HepG2 (cell line): ENCODE measurements around the gene MASP1. TPM values are rescaled to one million over a fixed set of nuclear protein-coding genes. Genes with fewer than 3 reads are reported as not detected.
A peak's percentile ranks its signal among the peaks of the same experiment; 100 is the strongest.

Experiments
- ATAD3A ChIP-seq: sonication (generic); formaldehyde crosslinking; IDR thresholded peaks from 2 replicates; pipeline ENCODE4 v1.4.0; 2020; ENCODE audit warnings: missing genetic modification reagents
- BATF2 ChIP-seq: sonication (generic); formaldehyde crosslinking; IDR thresholded peaks from 2 replicates; pipeline ENCODE4 v1.8.0; 2022; ENCODE audit warnings: mild to moderate bottlenecking, missing genetic modification reagents, moderate library complexity
- CHCHD3 ChIP-seq: sonication (generic); formaldehyde crosslinking; IDR thresholded peaks from 2 replicates; pipeline ENCODE4 v1.8.0; 2022; ENCODE audit warnings: mild to moderate bottlenecking, missing genetic modification reagents, moderate library complexity
- CHD4 ChIP-seq: fragments of 200-600 bp; sonication (generic); IDR thresholded peaks from 2 replicates; pipeline ENCODE4 v1.7.0; 2017; ENCODE audit warnings: mild to moderate bottlenecking, low read length, borderline replicate concordance
- CREB1 ChIP-seq, 2 experiments: fragments of 450-650 bp in 1 of 2; IDR thresholded peaks; 2 replicates each; pipeline ENCODE4 v1.6.1; 2016 to 2017; ENCODE audit warnings: control low read depth in 1 of 2, mild to moderate bottlenecking in 1 of 2, missing compliant biosample characterization in 1 of 2, missing genetic modification characterization in 1 of 2
- GABPA ChIP-seq, 2 experiments: IDR thresholded peaks; 2 replicates each; pipeline ENCODE4 v1.6.1; 2011 to 2016; ENCODE audit warnings: low read depth in 2 of 2, low read length in 1 of 2, missing biosample characterization in 1 of 2, missing genetic modification characterization in 1 of 2
- JDP2 ChIP-seq: sonication (generic); formaldehyde crosslinking; IDR thresholded peaks from 2 replicates; pipeline ENCODE4 v1.8.1; 2022; ENCODE audit warnings: missing genetic modification reagents, borderline replicate concordance
- KLF6 ChIP-seq: IDR thresholded peaks from 2 replicates; pipeline ENCODE4 v1.8.0; 2016; ENCODE audit warnings: missing biosample characterization, missing genetic modification reagents
- POGZ ChIP-seq: sonication (generic); formaldehyde crosslinking; IDR thresholded peaks from 2 replicates; pipeline ENCODE4 v1.4.0; 2020; ENCODE audit warnings: mild to moderate bottlenecking, missing genetic modification reagents
- PRMT3 ChIP-seq: sonication (generic); formaldehyde crosslinking; IDR thresholded peaks from 2 replicates; pipeline ENCODE4 v1.8.1; 2022; ENCODE audit warnings: low read depth, mild to moderate bottlenecking, moderate library complexity, missing genetic modification reagents, borderline replicate concordance
- REL ChIP-seq: sonication (generic); formaldehyde crosslinking; conservative IDR thresholded peaks from 2 replicates; pipeline ENCODE4 v1.8.0; 2022; ENCODE audit warnings: mild to moderate bottlenecking, missing genetic modification reagents, moderate library complexity
- REST ChIP-seq, 2 experiments: IDR thresholded peaks; 2 replicates each; pipeline ENCODE4 v1.6.1; 2011 to 2012; ENCODE audit warnings: low read length in 2 of 2, borderline replicate concordance in 1 of 2, low read depth in 1 of 2, mild to moderate bottlenecking in 1 of 2, moderate library complexity in 1 of 2
- RFXAP ChIP-seq: sonication (generic); formaldehyde crosslinking; IDR thresholded peaks from 2 replicates; pipeline ENCODE4 v1.4.0; 2020; ENCODE audit warnings: missing genetic modification reagents, borderline replicate concordance
- SKI ChIP-seq: fragments of 450-650 bp; IDR thresholded peaks from one replicate; pipeline ENCODE4 v1.6.1; 2018; ENCODE audit warnings: mild to moderate bottlenecking; ENCODE audit not compliant: partially characterized antibody
- SMC3 ChIP-seq: IDR thresholded peaks from 2 replicates; pipeline ENCODE4 v1.6.1; 2011; ENCODE audit warnings: low read length, improper control_type of control experiment
- TERF1 ChIP-seq: sonication (generic); formaldehyde crosslinking; IDR thresholded peaks from 2 replicates; pipeline ENCODE4 v1.8.0; 2022; ENCODE audit warnings: mild to moderate bottlenecking, missing genetic modification reagents, moderate library complexity
- TFDP2 ChIP-seq: sonication (generic); formaldehyde crosslinking; IDR thresholded peaks from 2 replicates; pipeline ENCODE4 v1.4.0; 2020; ENCODE audit warnings: missing genetic modification reagents
- ZNF20 ChIP-seq: sonication (generic); formaldehyde crosslinking; IDR thresholded peaks from 2 replicates; pipeline ENCODE4 v1.4.0; 2020; ENCODE audit warnings: mild to moderate bottlenecking, moderate library complexity, missing genetic modification reagents
- ZNF207 ChIP-seq: fragments of 450-650 bp; IDR thresholded peaks from 2 replicates; pipeline ENCODE4 v1.6.1; 2016; ENCODE audit warnings: antibody characterized with exemption, borderline replicate concordance
- ZNF333 ChIP-seq: sonication (generic); formaldehyde crosslinking; IDR thresholded peaks from 2 replicates; pipeline ENCODE4 v1.4.0; 2020; ENCODE audit warnings: mild to moderate bottlenecking, missing genetic modification reagents, borderline replicate concordance
- ZNF432 ChIP-seq: sonication (generic); formaldehyde crosslinking; IDR thresholded peaks from 2 replicates; pipeline ENCODE4 v1.5.0; 2020; ENCODE audit warnings: missing genetic modification reagents, mild to moderate bottlenecking, borderline replicate concordance
- ZNF766 ChIP-seq: sonication (generic); formaldehyde crosslinking; IDR thresholded peaks from 2 replicates; pipeline ENCODE4 v1.5.0; 2020; ENCODE audit warnings: missing genetic modification reagents, borderline replicate concordance
- ZSCAN20 ChIP-seq: sonication (generic); formaldehyde crosslinking; IDR thresholded peaks from 2 replicates; pipeline ENCODE4 v1.4.0; 2020; ENCODE audit warnings: missing genetic modification reagents, mild to moderate bottlenecking, borderline replicate concordance
- polyA plus RNA-seq, 8 experiments: library from polyadenylated mRNA; depleted of rRNA in 3 of 8; stranded (reverse) in 7 of 8; unstranded in 1 of 8; fragments of >200 nt; fragmentation: Illumina TruSeq in 4 of 8; extraction: Trizol in 4 of 8; gene quantifications; 2 replicates each; pipeline versions ENCODE4 v1.2.1 to v1.2.3, GENCODE V29; 2011 to 2016; ENCODE audit warnings: low read depth in 4 of 8, missing spikeins in 1 of 8, mixed read lengths in 1 of 8; ENCODE audit not compliant: insufficient read depth in 1 of 8
- total RNA-seq, 5 experiments: library from RNA; depleted of rRNA; stranded (reverse); fragments of >200 nt; fragmentation: Illumina TruSeq; extraction: Trizol; gene quantifications; 2 replicates each; pipeline ENCODE4 v1.2.3, GENCODE V29; 2016; ENCODE audit warnings: low read depth in 1 of 5

MASP1 gene
- total and polyA plus RNA-seq, 2 of the 13 experiments (the other 11 are each of a cell fraction or from before 2014, with no cell fraction given): 10.8 to 56.0 TPM

GRCh38 chr3:187318819-187319616, 27.5 kb upstream of the MASP1 start (continued):
- TF ChIP-seq JDP2 (CRISPR knock-in tag) (no peak), POGZ (CRISPR knock-in tag) (no peak), KLF6 (no peak), ATAD3A (CRISPR knock-in tag) (no peak), ZNF333 (CRISPR knock-in tag) (no peak), RFXAP (CRISPR knock-in tag) (0 out of 2 replicates have a peak, but pooled peaks have one; percentile 42), ZNF766 (no peak), GABPA (IDR thresholded peaks at IDR 0.05; ENCODE audit: low read depth, low read length) (no peak), GABPA (CRISPR knock-in tag; IDR thresholded peaks at IDR 0.05; ENCODE audit: low read depth) (peak; percentile 60), ZSCAN20 (CRISPR knock-in tag) (no peak), SMC3 (peak; percentile 83), TERF1 (CRISPR knock-in tag) (no peak), TFDP2 (no peak), CHCHD3 (CRISPR knock-in tag) (no peak), ZNF207 (no peak), ZNF432 (CRISPR knock-in tag) (no peak), ZNF20 (CRISPR knock-in tag) (no peak), BATF2 (no peak), PRMT3 (no peak), SKI (no peak), REL (CRISPR knock-in tag) (no peak), CREB1 (IDR thresholded peaks at IDR 0.05) (no peak), CREB1 (CRISPR knock-in tag; IDR thresholded peaks at IDR 0.05) (peak; percentile 15; the same call in 1 of the 2 replicates), REST (IDR thresholded peaks at IDR 0.05; ENCODE audit: borderline replicate concordance in 1 of 2, low read depth in 1 of 2, low read length in 2 of 2) (no peak), CHD4 (no peak)
